Measurements from ENCODE around the gene SNED1.

- TF ChIP-seq POLR2AphosphoS5 (IDR thresholded peaks at IDR 0.05; ENCODE audit: borderline replicate concordance, low read depth, low read length) (no peak), EZH2 (IDR thresholded peaks at IDR 0.05) (no peak), FOXP2 (optimal IDR thresholded peaks at IDR 0.05; ENCODE audit: control extremely low read depth, extremely low read length, insufficient read depth) (no peak)
Observed at GRCh38 chr2:240991378-240992263, 6.8 kb upstream of the SNED1 start.
